Loucy (cell line): ENCODE results near the gene SOS1.

Experiments
- H2AFZ ChIP-seq: fragments of 200-600 bp; sonication (generic); 2 replicates; pipeline ENCODE4 v1.6.0; 2016; ENCODE audit warnings: antibody characterized with exemption, mild to moderate bottlenecking, low read length, moderate library complexity
- H3F3A ChIP-seq: fragments of 200-600 bp; 2 replicates; pipeline ENCODE4 v1.6.0; 2016; ENCODE audit warnings: antibody characterized with exemption, low read depth, mild to moderate bottlenecking
- H3K27me3 ChIP-seq: fragments of 200-600 bp; sonication (generic); 2 replicates; pipeline ENCODE4 v1.6.1; 2014; ENCODE audit warnings: low read length, mild to moderate bottlenecking; ENCODE audit not compliant: insufficient read depth, poor library complexity, severe bottlenecking
- H3K36me3 ChIP-seq: fragments of 200-600 bp; sonication (generic); 2 replicates; pipeline ENCODE4 v1.6.1; 2016; ENCODE audit warnings: low read length; ENCODE audit not compliant: insufficient read depth
- H3K4me1 ChIP-seq: fragments of 200-600 bp; sonication (generic); 2 replicates; pipeline ENCODE4 v1.5.1; 2014; ENCODE audit warnings: low read length, mild to moderate bottlenecking; ENCODE audit not compliant: insufficient read depth, poor library complexity, severe bottlenecking
- H3K4me2 ChIP-seq: fragments of 200-600 bp; sonication (generic); 2 replicates; pipeline ENCODE4 v1.6.0; 2014; ENCODE audit warnings: antibody characterized with exemption, low read length, low read depth, mild to moderate bottlenecking; ENCODE audit not compliant: poor library complexity, severe bottlenecking
- H3K4me3 ChIP-seq: fragments of 200-600 bp; sonication (generic); 2 replicates; pipeline ENCODE4 v1.5.1; 2014; ENCODE audit warnings: low read length, mild to moderate bottlenecking, mixed read lengths; ENCODE audit not compliant: poor library complexity, severe bottlenecking
- H3K79me2 ChIP-seq: fragments of 200-600 bp; sonication (generic); 2 replicates; pipeline ENCODE4 v1.6.1; 2014; ENCODE audit warnings: low read length; ENCODE audit not compliant: insufficient read depth
- H3K9ac ChIP-seq: fragments of 200-600 bp; sonication (generic); 2 replicates; pipeline ENCODE4 v1.6.0; 2014; ENCODE audit warnings: mild to moderate bottlenecking, low read depth, low read length, moderate library complexity; ENCODE audit not compliant: poor library complexity, severe bottlenecking
- H3K9me2 ChIP-seq: fragments of 200-600 bp; sonication (generic); replicated peaks from 2 replicates; pipeline ENCODE4 v1.6.1; 2016; ENCODE audit warnings: low read depth, low read length, mixed read lengths
- H3K9me3 ChIP-seq: fragments of 200-600 bp; sonication (generic); 2 replicates; pipeline ENCODE4 v1.6.1; 2014; ENCODE audit warnings: mild to moderate bottlenecking, antibody characterized with exemption, low read length, low read depth; ENCODE audit not compliant: insufficient read depth
- H4K20me1 ChIP-seq: fragments of 200-600 bp; sonication (generic); 2 replicates; pipeline ENCODE4 v1.6.0; 2014; ENCODE audit warnings: antibody characterized with exemption, low read length, mild to moderate bottlenecking; ENCODE audit not compliant: insufficient read depth, poor library complexity, severe bottlenecking
- EZH2phosphoT487 ChIP-seq: fragments of 200-600 bp; IDR thresholded peaks from 2 replicates; pipeline ENCODE4 v1.6.1; 2018; ENCODE audit warnings: antibody characterized with exemption, mild to moderate bottlenecking, moderate library complexity, borderline replicate concordance
- TF ChIP-seq, protein P1 (sequence below): fragments of 200-600 bp; sonication (generic); conservative IDR thresholded peaks from 2 replicates; pipeline ENCODE4 v1.5.1; 2014; ENCODE audit warnings: mild to moderate bottlenecking, antibody characterized with exemption, low read length

Gene SOS1

DNA sequence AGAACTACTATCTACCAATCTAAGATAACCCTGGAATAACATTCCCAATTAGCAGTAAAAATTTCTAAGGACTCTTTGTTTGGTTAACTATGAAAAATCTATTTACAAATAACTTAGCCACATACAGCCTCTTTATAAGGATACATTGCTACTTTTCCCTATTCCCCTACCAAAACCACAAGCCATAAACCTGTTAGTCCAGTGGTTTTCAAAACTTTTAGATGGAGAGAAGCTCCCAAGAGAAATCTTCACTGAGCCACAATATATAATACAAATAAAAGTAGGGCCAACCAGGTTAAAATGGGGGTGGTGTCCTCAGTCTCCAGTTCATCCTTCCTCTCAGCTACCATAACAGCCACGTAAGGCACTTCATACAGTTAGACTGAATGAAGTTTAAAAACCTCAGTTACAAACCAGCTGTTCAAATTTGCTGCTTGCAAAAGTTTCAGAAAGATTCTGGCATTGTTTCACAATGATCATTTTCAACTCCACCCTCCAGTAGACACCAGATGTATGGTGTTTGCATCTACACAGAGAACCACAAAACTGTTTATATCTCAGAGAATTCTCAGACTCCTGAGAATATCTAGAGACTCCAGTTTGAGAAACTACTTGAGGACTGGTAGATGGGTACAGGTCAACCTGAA lies 26.0 kb downstream of the SOS1 start:
- Histone ChIP-seq H3F3A (no peaks in the 10 kb centered on the region), H3K4me1 (peaks cover 12% of the 10 kb centered on the region), H3K36me3 (no peaks in the 10 kb centered on the region), H3K9ac (no peak overlapping the region), H3K27me3 (no peaks in the 10 kb centered on the region), H3K9me2 (no peaks in the 10 kb centered on the region), H3K4me3 (no peak overlapping the region), H3K4me2 (peak overlapping the region; percentile 3), H3K9me3 (no peaks in the 10 kb centered on the region), H3K79me2 (peaks cover 94% of the 10 kb centered on the region), H2AFZ (no peak overlapping the region), H4K20me1 (peaks cover 34% of the 10 kb centered on the region)
- TF ChIP-seq, protein P1, sequence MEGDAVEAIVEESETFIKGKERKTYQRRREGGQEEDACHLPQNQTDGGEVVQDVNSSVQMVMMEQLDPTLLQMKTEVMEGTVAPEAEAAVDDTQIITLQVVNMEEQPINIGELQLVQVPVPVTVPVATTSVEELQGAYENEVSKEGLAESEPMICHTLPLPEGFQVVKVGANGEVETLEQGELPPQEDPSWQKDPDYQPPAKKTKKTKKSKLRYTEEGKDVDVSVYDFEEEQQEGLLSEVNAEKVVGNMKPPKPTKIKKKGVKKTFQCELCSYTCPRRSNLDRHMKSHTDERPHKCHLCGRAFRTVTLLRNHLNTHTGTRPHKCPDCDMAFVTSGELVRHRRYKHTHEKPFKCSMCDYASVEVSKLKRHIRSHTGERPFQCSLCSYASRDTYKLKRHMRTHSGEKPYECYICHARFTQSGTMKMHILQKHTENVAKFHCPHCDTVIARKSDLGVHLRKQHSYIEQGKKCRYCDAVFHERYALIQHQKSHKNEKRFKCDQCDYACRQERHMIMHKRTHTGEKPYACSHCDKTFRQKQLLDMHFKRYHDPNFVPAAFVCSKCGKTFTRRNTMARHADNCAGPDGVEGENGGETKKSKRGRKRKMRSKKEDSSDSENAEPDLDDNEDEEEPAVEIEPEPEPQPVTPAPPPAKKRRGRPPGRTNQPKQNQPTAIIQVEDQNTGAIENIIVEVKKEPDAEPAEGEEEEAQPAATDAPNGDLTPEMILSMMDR, result no peak
- no peak for TF ChIP-seq EZH2phosphoT487

DNA sequence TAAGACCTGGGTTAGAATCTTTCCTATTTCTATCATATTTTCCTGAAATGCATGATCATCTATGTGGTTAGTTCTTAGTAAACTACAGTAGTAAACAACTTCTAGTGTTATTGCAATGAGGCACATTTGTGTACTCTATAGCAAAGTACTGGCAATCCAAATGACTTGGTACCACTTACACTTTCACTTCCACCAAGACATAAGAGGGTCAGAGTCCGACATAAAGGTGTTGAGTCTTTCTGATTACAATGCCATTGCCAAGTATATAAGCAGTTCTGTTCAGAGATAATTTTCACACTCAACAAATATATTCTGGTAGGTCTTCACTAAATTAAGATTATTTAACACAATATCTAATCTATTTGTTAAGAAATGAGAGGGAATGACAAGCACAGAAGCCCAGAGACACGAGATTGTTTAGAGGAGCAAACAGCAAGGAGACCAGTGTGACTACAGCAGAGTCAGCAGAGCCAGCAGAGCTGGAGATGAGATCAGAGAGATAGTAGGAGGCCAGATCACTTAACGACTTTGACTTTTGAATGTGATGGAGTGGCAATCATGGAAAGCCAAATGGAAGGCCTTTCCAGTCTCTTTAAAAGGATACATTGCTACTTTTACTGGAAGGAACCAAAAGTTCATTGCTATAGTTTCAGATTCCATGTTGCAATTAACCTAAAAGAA lies 27.5 kb downstream of the SOS1 start:
- no peaks in the 10 kb centered on the region for H3K9me3 ChIP-seq
- no peak overlapping the region for H2AFZ ChIP-seq
- H3K4me3 ChIP-seq, result no peak overlapping the region
- no peaks in the 10 kb centered on the region for H3K27me3 ChIP-seq
- peaks cover 94% of the 10 kb centered on the region for H3K79me2 ChIP-seq
- H4K20me1 ChIP-seq, result peaks cover 27% of the 10 kb centered on the region
- H3K4me1 ChIP-seq, result peaks cover 10% of the 10 kb centered on the region
- TF ChIP-seq EZH2phosphoT487, result no peak
- TF ChIP-seq, protein P1, result no peak
- no peaks in the 10 kb centered on the region for H3K9me2 ChIP-seq
- peak overlapping the region; percentile 2 for H3K4me2 ChIP-seq
- H3K36me3 ChIP-seq, result no peaks in the 10 kb centered on the region
- no peaks in the 10 kb centered on the region for H3F3A ChIP-seq
- no peak overlapping the region for H3K9ac ChIP-seq

DNA sequence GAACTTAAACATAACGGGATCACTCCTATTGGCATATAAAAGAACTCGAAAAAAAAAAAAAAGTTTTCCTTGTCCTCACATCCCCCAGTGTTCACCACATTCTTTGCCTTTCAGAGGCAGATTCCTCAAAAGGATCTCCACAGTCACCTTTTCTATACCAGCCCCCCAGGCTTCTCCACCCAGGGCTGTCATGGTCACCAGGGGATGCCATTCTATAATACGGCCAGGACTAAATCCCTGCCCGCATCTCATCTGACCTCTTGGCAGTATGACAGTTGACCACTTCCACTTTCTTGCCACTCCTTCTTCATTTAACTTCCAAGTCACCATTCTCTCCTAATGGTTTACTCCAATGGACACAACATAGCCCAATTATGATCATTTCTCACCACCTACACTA lies 29.3 kb downstream of the SOS1 start:
- H3K4me3 ChIP-seq, result no peak overlapping the region
- H3K36me3 ChIP-seq, result no peaks in the 10 kb centered on the region
- no peaks in the 10 kb centered on the region for H3K27me3 ChIP-seq
- no peak for TF ChIP-seq EZH2phosphoT487
- TF ChIP-seq, protein P1, result no peak
- H3K9ac ChIP-seq, result no peak overlapping the region
- no peaks in the 10 kb centered on the region for H3K9me3 ChIP-seq
- no peaks in the 10 kb centered on the region for H3K9me2 ChIP-seq
- H3F3A ChIP-seq, result no peaks in the 10 kb centered on the region
- peaks cover 10% of the 10 kb centered on the region for H3K4me1 ChIP-seq
- H4K20me1 ChIP-seq, result peaks cover 25% of the 10 kb centered on the region
- H2AFZ ChIP-seq, result no peak overlapping the region
- H3K4me2 ChIP-seq, result no peak overlapping the region
- peaks cover 95% of the 10 kb centered on the region for H3K79me2 ChIP-seq
